OCI-LY7 (cell line): Measurements from ENCODE around the gene MAML3. TPM values are rescaled to one million over a fixed set of nuclear protein-coding genes. Genes with fewer than 3 reads are reported as not detected.

Experiments
- BruUV-seq: library from RNA; stranded (reverse); fragments of 400-500 nt; replicated peaks from 2 replicates; lab custom pipeline; 2021; lab: Mats Ljungman, UMichigan
- CTCF ChIA-PET: fragments of 300-600 bp; sonication (Branson Sonifier 250); formaldehyde crosslinking; loops from one replicate; lab custom pipeline; 2022; ENCODE audit warnings: antibody characterized with exemption; ENCODE audit not compliant: unreplicated experiment; lab: Charles Lee
- POLR2A ChIA-PET: fragments of 300-600 bp; sonication (Branson Sonifier 250); formaldehyde crosslinking; loops from one replicate; lab custom pipeline; 2022; ENCODE audit warnings: antibody characterized with exemption; lab: Charles Lee
- DNase-seq: peaks from one replicate; pipeline ENCODE4 v3.0.0-alpha.2; 2015; ENCODE audit warnings: low spot score
- H2AFZ ChIP-seq: fragments of 200-600 bp; sonication (generic), shearing (Covaris generic); 2 replicates; pipeline ENCODE4 v1.6.1; 2014; ENCODE audit warnings: mild to moderate bottlenecking, antibody characterized with exemption, low read length, moderate library complexity
- H3K27ac ChIP-seq: fragments of 200-600 bp; sonication (generic); 2 replicates; pipeline ENCODE4 v1.5.1; 2014; ENCODE audit warnings: mixed run types, low read depth, mild to moderate bottlenecking, moderate library complexity, low read length, inconsistent platforms; ENCODE audit not compliant: poor library complexity, severe bottlenecking
- H3K36me3 ChIP-seq: fragments of 200-600 bp; sonication (generic); 2 replicates; pipeline ENCODE4 v1.6.1; 2014; ENCODE audit warnings: mild to moderate bottlenecking, antibody characterized with exemption, low read length, moderate library complexity, mixed read lengths; ENCODE audit not compliant: insufficient read depth
- H3K4me1 ChIP-seq: fragments of 200-600 bp; sonication (generic); 2 replicates; pipeline ENCODE4 v1.5.1; 2014; ENCODE audit warnings: mild to moderate bottlenecking, low read length; ENCODE audit not compliant: insufficient read depth, poor library complexity, severe bottlenecking
- H3K4me2 ChIP-seq: fragments of 200-600 bp; sonication (generic); 2 replicates; pipeline ENCODE4 v1.6.1; 2014; ENCODE audit warnings: mild to moderate bottlenecking, low read length
- H3K4me3 ChIP-seq: fragments of 200-600 bp; sonication (generic); 2 replicates; pipeline ENCODE4 v1.5.1; 2014; ENCODE audit warnings: mild to moderate bottlenecking, low read depth, low read length; ENCODE audit not compliant: poor library complexity, severe bottlenecking
- H3K79me2 ChIP-seq: fragments of 200-600 bp; sonication (generic); 2 replicates; pipeline ENCODE4 v1.6.1; 2016; ENCODE audit warnings: low read depth, mild to moderate bottlenecking, low read length, moderate library complexity, mixed read lengths; ENCODE audit not compliant: insufficient read depth
- H3K9me2 ChIP-seq: fragments of 200-600 bp; sonication (generic); 2 replicates; pipeline ENCODE4 v1.6.1; 2016; ENCODE audit warnings: mild to moderate bottlenecking, low read length, mixed read lengths; ENCODE audit not compliant: insufficient read depth
- H3K9me3 ChIP-seq: fragments of 200-600 bp; sonication (generic); 2 replicates; pipeline ENCODE4 v1.6.1; 2014; ENCODE audit warnings: mild to moderate bottlenecking, mixed run types, low read length, mixed read lengths
- H4K20me1 ChIP-seq: fragments of 200-600 bp; sonication (generic); 2 replicates; pipeline ENCODE4 v1.6.1; 2014; ENCODE audit warnings: mild to moderate bottlenecking, antibody characterized with exemption, low read length, moderate library complexity, mixed read lengths; ENCODE audit not compliant: insufficient read depth
- EZH2phosphoT487 ChIP-seq: fragments of 200-600 bp; sonication (generic); IDR thresholded peaks from 2 replicates; pipeline ENCODE4 v1.6.1; 2018; ENCODE audit warnings: low read depth, borderline replicate concordance, mild to moderate bottlenecking, mixed run types, antibody characterized with exemption, low read length, moderate library complexity, mixed read lengths
- intact Hi-C: fragments of 100-400 bp; cut with micrococcal nuclease; formaldehyde crosslinking; loops from one replicate; pipeline ENCODE4 v1.10.0; 2022; ENCODE audit not compliant: unreplicated experiment
- total RNA-seq, 2 experiments: library from RNA; depleted of rRNA in 1 of 2; stranded (reverse); fragments of >200 nt in 1 of 2; shearing (Covaris generic) in 1 of 2; gene quantifications; 2 replicates each; pipeline ENCODE4 v1.2.3, GENCODE V29; 2014 to 2022
- TF ChIP-seq, protein P1 (sequence below): fragments of 200-600 bp; sonication (generic); conservative IDR thresholded peaks from 2 replicates; pipeline ENCODE4 v1.5.1; 2014; ENCODE audit warnings: mild to moderate bottlenecking, antibody characterized with exemption, low read length, moderate library complexity, mixed read lengths

Gene MAML3
- total RNA-seq, 2 experiments from 2014 or later, result 0.80 to 1.2 TPM

DNA sequence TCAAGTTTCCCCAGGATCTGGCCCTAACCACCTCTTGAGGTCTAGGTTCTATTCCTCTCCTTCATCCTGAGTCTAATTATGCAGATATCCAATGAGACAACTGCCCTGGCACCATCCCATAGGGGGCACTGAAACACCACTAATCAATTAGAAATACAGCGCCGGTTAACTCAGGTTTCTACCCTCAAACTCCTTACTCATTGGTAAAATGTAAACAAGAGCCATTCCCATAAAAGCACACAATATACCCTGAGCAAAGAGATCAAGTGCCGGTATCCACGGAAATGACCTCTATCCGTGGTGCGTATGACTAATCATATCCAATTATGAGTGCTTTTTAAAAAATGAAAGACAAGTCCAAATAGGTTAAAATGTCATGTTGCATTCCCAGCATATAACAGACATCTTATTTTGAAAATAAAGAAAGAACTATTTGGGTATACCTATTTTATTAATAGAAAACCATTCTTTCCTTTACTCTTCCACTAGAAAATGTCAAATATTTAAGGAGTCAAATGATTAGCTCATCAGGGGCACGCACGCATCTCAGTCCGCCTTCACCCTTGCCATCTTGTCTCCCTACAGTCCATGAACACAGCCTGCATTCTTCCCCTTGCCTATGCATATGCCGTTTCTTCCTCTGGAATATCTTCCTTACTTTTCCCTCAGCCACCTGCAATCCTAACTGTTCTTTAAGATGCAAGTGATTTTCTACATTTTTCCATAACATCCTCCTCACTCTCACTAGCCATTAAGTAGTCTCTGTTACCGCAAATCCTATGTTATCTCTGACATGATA lies 141.1 kb downstream of the MAML3 start:
- DNase-seq, result peak; percentile 37
- Histone ChIP-seq H4K20me1 (no peaks in the 10 kb centered on the region), H3K9me2 (no peaks in the 10 kb centered on the region), H3K4me2 (no peak overlapping the region), H3K27ac (no peak overlapping the region), H3K36me3 (no peaks in the 10 kb centered on the region), H3K9me3 (no peaks in the 10 kb centered on the region), H3K79me2 (no peaks in the 10 kb centered on the region), H2AFZ (no peak overlapping the region), H3K4me1 (no peaks in the 10 kb centered on the region), H3K4me3 (no peak overlapping the region)
- ChIA-PET CTCF (no interaction called here), POLR2A (no interaction called here)
- no peak for TF ChIP-seq EZH2phosphoT487
- TF ChIP-seq, protein P1, sequence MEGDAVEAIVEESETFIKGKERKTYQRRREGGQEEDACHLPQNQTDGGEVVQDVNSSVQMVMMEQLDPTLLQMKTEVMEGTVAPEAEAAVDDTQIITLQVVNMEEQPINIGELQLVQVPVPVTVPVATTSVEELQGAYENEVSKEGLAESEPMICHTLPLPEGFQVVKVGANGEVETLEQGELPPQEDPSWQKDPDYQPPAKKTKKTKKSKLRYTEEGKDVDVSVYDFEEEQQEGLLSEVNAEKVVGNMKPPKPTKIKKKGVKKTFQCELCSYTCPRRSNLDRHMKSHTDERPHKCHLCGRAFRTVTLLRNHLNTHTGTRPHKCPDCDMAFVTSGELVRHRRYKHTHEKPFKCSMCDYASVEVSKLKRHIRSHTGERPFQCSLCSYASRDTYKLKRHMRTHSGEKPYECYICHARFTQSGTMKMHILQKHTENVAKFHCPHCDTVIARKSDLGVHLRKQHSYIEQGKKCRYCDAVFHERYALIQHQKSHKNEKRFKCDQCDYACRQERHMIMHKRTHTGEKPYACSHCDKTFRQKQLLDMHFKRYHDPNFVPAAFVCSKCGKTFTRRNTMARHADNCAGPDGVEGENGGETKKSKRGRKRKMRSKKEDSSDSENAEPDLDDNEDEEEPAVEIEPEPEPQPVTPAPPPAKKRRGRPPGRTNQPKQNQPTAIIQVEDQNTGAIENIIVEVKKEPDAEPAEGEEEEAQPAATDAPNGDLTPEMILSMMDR, result peak; percentile 82
- intact Hi-C loops, result loop anchor here (2.0 kb wide), 2 partner anchors 240 to 348 kb away; no protein-coding TSS in a partner anchor
- no TSS peak for BruUV-seq

DNA sequence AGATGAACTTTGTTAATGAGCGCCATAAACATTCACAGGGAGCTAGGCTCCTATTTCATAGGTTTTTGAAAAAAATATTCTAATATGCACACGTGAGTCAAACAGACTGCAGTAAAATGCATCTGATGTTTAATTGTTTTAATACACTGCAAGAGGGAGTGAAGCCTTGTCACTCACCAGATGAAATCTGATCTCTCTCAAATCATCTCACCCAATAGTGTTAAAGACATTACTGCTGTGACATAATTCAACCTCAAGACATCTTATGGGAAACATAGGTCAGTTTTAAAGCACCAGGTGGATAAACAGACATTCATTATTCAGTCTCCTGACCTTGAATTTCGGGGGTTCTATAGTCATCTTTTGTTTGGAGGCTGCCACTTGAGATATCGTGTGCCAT lies 148.3 kb downstream of the MAML3 start:
- Histone ChIP-seq H2AFZ (no peak overlapping the region), H3K4me1 (no peaks in the 10 kb centered on the region), H3K4me3 (no peak overlapping the region), H3K9me2 (no peaks in the 10 kb centered on the region), H3K4me2 (no peak overlapping the region), H3K36me3 (no peaks in the 10 kb centered on the region), H3K27ac (no peak overlapping the region), H3K9me3 (no peaks in the 10 kb centered on the region), H3K79me2 (no peaks in the 10 kb centered on the region), H4K20me1 (no peaks in the 10 kb centered on the region)
- intact Hi-C loops, result no loop called here
- BruUV-seq, result no TSS peak
- TF ChIP-seq, protein P1, result no peak
- no peak for TF ChIP-seq EZH2phosphoT487
- POLR2A ChIA-PET, result no interaction called here
- no peak for DNase-seq
- CTCF ChIA-PET, result no interaction called here
